Left renal cortex interstitium (tissue), 4 donors: Measurements from ENCODE around the gene NOS1AP. TPM values are rescaled to one million over a fixed set of nuclear protein-coding genes. Genes with fewer than 3 reads are reported as not detected.

ENCODE experiments used
- DNase-seq, 4 donors: peaks; one replicate each; pipeline ENCODE4 v3.0.0-alpha.2; 2013; ENCODE audit warnings: low read depth in 4 of 4, low spot score in 2 of 4, missing footprints in 1 of 4
- polyA plus RNA-seq, 4 donors: library from polyadenylated mRNA; unstranded; fragments of 120-200 nt; gene quantifications; one replicate each; pipeline ENCODE4 v1.2.1, GENCODE V29; 2013; ENCODE audit not compliant: insufficient read length in 4 of 4

Gene NOS1AP
- polyA plus RNA-seq, 4 donors = 8.1 to 12.8 (median 10.7) TPM

GRCh38 chr1:162373541-162374260 lies 304.2 kb downstream of the NOS1AP start:
- no peak for DNase-seq

GRCh38 chr1:162374406-162374805 lies 304.9 kb downstream of the NOS1AP start:
- no peak for DNase-seq

GRCh38 chr1:162375463-162375862 lies 306.0 kb downstream of the NOS1AP start:
- DNase-seq = no peak

- no peak for DNase-seq
Measured at GRCh38 chr1:162376691-162377090, 307.2 kb downstream of the NOS1AP start, which contains the start of gene SPATA46. Gene SPATA46, minus strand, starts transcription at chr1:162376854. Its CDS starts 64 bp downstream, at chr1:162376790.

- DNase-seq = no peak
Measured at GRCh38 chr1:162380061-162380846, 310.8 kb downstream of the NOS1AP start.

GRCh38 chr1:162381383-162381782 lies 311.9 kb downstream of the NOS1AP start, which contains the start of gene C1orf226:
Gene C1orf226, plus strand, starts transcription at chr1:162381728. Its CDS starts 174 bp downstream, at chr1:162381902.
- DNase-seq = no peak

GRCh38 chr1:162381941-162382750 lies 312.7 kb downstream of the NOS1AP start:
- DNase-seq = no peak

GRCh38 chr1:162383091-162383490 lies 313.6 kb downstream of the NOS1AP start:
- no peak for DNase-seq

- DNase-seq = no peak
Measured at GRCh38 chr1:162383516-162383915, 314.0 kb downstream of the NOS1AP start.

GRCh38 chr1:162384116-162384515 lies 314.6 kb downstream of the NOS1AP start:
- DNase-seq = no peak

- DNase-seq = no peak
Measured at GRCh38 chr1:162384601-162385279, 315.2 kb downstream of the NOS1AP start.

- no peak for DNase-seq
Measured at GRCh38 chr1:162385280-162385623, 315.8 kb downstream of the NOS1AP start.

GRCh38 chr1:162385702-162386101 lies 316.2 kb downstream of the NOS1AP start:
- DNase-seq = no peak

- DNase-seq = no peak
Measured at GRCh38 chr1:162386292-162387225, 317.1 kb downstream of the NOS1AP start.

- DNase-seq = no peak
Measured at GRCh38 chr1:162387226-162388082, 318.0 kb downstream of the NOS1AP start.

- DNase-seq = no peak
Measured at GRCh38 chr1:162388083-162388594, 318.6 kb downstream of the NOS1AP start.

- no peak for DNase-seq
Measured at GRCh38 chr1:162388615-162389014, 319.1 kb downstream of the NOS1AP start.
